RWPE2 (cell line): Measurements from ENCODE around the gene BLZF1.

Experiments
- ATAC-seq: fragments of 200-7000 bp; cut with Tn5 transposase; 3 replicates; pipeline ENCODE4 v1.9.1; 2021; ENCODE audit warnings: low read depth
- DNase-seq: peaks from one replicate; pipeline ENCODE4 v3.0.0-alpha.2; 2020; ENCODE audit warnings: low spot score
- H3K27ac ChIP-seq: fragments of 450-650 bp; 2 replicates; pipeline ENCODE4 v1.5.1; 2017; ENCODE audit warnings: mild to moderate bottlenecking; ENCODE audit not compliant: poor library complexity, severe bottlenecking
- H3K27me3 ChIP-seq: fragments of 250-450 bp; sonication (Bioruptor Pico); 2 replicates; pipeline ENCODE4 v1.5.1; 2021; ENCODE audit warnings: mild to moderate bottlenecking, moderate library complexity; ENCODE audit not compliant: insufficient read depth, poor library complexity, severe bottlenecking
- H3K36me3 ChIP-seq: fragments of 250-450 bp; sonication (Bioruptor Pico); 2 replicates; pipeline ENCODE4 v1.5.1; 2020; ENCODE audit warnings: low read depth, mild to moderate bottlenecking, moderate library complexity
- H3K4me1 ChIP-seq: fragments of 250-450 bp; sonication (Bioruptor Pico); 2 replicates; pipeline ENCODE4 v1.5.1; 2021; ENCODE audit warnings: mild to moderate bottlenecking, moderate library complexity; ENCODE audit not compliant: insufficient read depth, poor library complexity, severe bottlenecking
- H3K4me3 ChIP-seq: fragments of 250-450 bp; sonication (Bioruptor Pico); 2 replicates; pipeline ENCODE4 v1.5.1; 2021; ENCODE audit warnings: mild to moderate bottlenecking, moderate library complexity; ENCODE audit not compliant: severe bottlenecking
- H3K9me3 ChIP-seq: fragments of 250-450 bp; sonication (Bioruptor Pico); 2 replicates; pipeline ENCODE4 v1.5.1; 2021; ENCODE audit warnings: mild to moderate bottlenecking, moderate library complexity; ENCODE audit not compliant: severe bottlenecking
- TF ChIP-seq, protein P1 (sequence below): fragments of 450-650 bp; IDR thresholded peaks from one replicate; pipeline ENCODE4 v1.5.1; 2017; ENCODE audit warnings: mild to moderate bottlenecking, moderate library complexity; ENCODE audit not compliant: poor library complexity, severe bottlenecking

BLZF1 gene, protein sequence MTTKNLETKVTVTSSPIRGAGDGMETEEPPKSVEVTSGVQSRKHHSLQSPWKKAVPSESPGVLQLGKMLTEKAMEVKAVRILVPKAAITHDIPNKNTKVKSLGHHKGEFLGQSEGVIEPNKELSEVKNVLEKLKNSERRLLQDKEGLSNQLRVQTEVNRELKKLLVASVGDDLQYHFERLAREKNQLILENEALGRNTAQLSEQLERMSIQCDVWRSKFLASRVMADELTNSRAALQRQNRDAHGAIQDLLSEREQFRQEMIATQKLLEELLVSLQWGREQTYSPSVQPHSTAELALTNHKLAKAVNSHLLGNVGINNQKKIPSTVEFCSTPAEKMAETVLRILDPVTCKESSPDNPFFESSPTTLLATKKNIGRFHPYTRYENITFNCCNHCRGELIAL

DNA sequence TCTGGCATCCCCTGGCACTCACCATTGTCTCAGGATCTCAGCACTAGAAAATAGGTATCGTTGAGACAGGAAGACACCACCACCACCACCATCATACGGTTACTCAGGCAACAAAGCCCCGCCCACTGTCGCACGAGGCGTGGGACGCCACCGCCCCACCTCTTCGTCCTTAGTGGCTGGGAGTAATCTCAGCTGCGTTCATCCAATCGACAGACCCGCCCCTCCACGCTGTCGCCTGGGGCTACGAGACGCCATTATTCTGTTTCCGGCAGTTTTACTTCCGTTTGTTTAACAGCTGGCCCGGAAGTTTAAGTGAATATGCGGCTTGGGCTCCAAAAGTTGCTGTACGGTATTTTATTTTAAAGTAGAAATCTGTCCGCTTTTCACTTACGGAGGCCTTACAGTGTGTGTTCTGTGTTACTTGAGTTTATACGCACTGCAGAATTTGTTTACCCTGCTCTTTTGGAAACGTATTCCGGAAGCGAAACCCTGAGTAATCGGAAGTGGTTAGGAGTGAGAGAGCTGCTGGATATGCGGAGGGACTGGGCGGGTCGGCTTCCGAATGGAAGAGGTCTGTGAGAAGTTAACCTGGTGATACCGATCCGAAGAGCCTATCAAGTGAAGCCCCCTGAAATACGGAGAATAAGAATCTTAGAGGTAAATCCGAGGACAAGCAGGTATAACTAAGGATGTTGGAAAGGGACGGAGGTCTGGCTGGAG, at the start of gene BLZF1, which contains the start of gene NME7:
BLZF1 (plus strand) TSS at position 510 of the 720 bp plus-strand sequence. CDS start 1,328 bp downstream, outside the sequence.
NME7 (minus strand) TSS at position 112 of the 720 bp plus-strand sequence; CDS start at position 25, 87 bp downstream.
- DNase-seq = peak; percentile 94
- Histone ChIP-seq H3K36me3 (peaks cover 36% of the 10 kb centered on the region), H3K4me1 (peaks cover 47% of the 10 kb centered on the region), H3K27ac (peak within 1 kb of the TSS; percentile 90), H3K4me3 (peak within 1 kb of the TSS; percentile 56), H3K9me3 (no peaks in the 10 kb centered on the region), H3K27me3 (no peaks in the 10 kb centered on the region)
- TF ChIP-seq, protein P1, sequence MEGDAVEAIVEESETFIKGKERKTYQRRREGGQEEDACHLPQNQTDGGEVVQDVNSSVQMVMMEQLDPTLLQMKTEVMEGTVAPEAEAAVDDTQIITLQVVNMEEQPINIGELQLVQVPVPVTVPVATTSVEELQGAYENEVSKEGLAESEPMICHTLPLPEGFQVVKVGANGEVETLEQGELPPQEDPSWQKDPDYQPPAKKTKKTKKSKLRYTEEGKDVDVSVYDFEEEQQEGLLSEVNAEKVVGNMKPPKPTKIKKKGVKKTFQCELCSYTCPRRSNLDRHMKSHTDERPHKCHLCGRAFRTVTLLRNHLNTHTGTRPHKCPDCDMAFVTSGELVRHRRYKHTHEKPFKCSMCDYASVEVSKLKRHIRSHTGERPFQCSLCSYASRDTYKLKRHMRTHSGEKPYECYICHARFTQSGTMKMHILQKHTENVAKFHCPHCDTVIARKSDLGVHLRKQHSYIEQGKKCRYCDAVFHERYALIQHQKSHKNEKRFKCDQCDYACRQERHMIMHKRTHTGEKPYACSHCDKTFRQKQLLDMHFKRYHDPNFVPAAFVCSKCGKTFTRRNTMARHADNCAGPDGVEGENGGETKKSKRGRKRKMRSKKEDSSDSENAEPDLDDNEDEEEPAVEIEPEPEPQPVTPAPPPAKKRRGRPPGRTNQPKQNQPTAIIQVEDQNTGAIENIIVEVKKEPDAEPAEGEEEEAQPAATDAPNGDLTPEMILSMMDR = no peak
- ATAC-seq = peak; percentile 83

DNA sequence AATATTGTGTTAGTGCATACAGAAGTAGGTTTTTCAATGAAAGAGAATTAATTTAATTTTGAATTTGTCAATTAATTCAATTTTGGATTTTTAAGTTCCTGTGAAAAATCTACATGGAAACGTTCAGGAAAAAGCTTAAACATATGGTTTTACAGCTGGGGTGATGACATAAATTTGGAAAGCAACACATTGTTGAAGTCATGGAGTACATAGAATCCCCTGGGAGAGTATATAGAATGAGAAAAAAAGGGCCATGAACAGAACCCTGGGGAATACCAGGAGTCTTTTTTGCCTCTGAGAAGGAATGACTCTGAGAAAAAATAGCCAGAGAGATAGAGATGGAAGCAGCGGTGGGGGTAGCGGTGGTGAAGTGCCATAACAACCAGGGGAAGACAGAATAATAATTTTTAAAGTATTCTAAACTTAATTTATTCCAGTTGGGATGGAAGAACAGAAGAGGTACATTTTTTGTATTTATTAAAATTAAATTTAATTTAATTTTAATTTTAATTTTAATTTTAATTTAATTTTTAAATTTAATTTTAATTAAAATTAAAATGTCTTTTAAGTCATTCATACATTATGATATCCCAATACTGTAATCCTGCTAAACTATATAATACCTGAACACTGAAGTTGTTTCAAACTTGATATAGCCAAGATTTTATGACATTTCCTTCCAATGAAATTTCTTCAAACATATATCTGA, 49.3 kb upstream of the BLZF1 start:
- no peak for ATAC-seq
- Histone ChIP-seq H3K27ac (no peak overlapping the region), H3K9me3 (no peaks in the 10 kb centered on the region), H3K4me3 (no peak overlapping the region), H3K4me1 (peaks cover 8% of the 10 kb centered on the region), H3K36me3 (no peaks in the 10 kb centered on the region), H3K27me3 (no peaks in the 10 kb centered on the region)
- DNase-seq = no peak
- TF ChIP-seq, protein P1 = no peak

DNA sequence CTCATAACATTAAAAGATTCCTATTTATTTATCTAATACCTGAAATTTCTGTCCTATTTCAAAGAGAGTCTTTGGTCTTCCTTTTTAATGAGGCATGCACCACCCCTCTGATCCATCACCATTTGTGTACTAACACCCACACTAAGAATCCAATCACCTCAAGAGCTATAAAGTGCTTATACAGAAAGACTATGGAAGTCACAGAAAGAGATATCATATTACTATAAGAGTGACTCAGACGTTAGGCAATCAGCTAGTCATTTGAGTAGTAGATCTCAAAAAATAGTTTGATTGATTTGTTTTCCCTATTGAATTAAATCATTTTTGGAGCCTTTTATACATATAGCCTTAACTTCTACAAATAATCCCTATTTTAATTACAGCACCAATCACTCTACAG, 46.5 kb upstream of the BLZF1 start:
- DNase-seq = no peak
- H3K27me3 ChIP-seq = no peaks in the 10 kb centered on the region
- ATAC-seq = peak; percentile 88
- no peak overlapping the region for H3K4me3 ChIP-seq
- H3K36me3 ChIP-seq = no peaks in the 10 kb centered on the region
- H3K4me1 ChIP-seq = peaks cover 11% of the 10 kb centered on the region
- no peaks in the 10 kb centered on the region for H3K9me3 ChIP-seq
- TF ChIP-seq, protein P1 = no peak
- no peak overlapping the region for H3K27ac ChIP-seq

DNA sequence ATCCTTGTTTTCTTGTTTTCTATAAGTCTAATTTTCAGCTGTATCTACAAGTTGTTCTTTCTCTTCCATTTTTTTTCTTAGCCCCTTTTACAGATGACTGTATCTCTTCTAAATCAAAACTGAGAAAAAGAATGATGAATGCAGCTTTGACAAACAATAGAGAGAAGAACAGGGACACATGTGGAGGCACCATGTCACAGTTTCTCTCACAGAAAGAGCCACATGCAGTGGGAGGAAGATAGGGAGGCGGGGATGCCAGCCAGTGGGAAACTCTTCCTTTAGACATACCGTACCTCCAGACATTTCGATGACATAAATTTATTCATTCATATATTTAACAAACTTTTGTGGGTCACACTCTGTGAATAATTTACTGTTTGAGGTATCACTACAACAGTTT, 45.9 kb upstream of the BLZF1 start:
- peaks cover 17% of the 10 kb centered on the region for H3K4me1 ChIP-seq
- no peaks in the 10 kb centered on the region for H3K27me3 ChIP-seq
- no peak overlapping the region for H3K4me3 ChIP-seq
- ATAC-seq = no peak
- no peaks in the 10 kb centered on the region for H3K36me3 ChIP-seq
- no peaks in the 10 kb centered on the region for H3K9me3 ChIP-seq
- no peak for DNase-seq
- TF ChIP-seq, protein P1 = no peak
- H3K27ac ChIP-seq = no peak overlapping the region
